Measurements from ENCODE around the gene ZDHHC11B. TPM values are rescaled to one million over a fixed set of nuclear protein-coding genes. Genes with fewer than 3 reads are reported as not detected.
"Not testable (repeated sequence)": the region's sequence is repeated elsewhere in the genome, so short reads cannot be mapped to it uniquely, and the experiment has no call there.

ZDHHC11B gene
- total RNA-seq, 8 experiments from 2014 or later, result 0.24 to 8.6 (median 3.3) TPM; not detected in 1

DNA sequence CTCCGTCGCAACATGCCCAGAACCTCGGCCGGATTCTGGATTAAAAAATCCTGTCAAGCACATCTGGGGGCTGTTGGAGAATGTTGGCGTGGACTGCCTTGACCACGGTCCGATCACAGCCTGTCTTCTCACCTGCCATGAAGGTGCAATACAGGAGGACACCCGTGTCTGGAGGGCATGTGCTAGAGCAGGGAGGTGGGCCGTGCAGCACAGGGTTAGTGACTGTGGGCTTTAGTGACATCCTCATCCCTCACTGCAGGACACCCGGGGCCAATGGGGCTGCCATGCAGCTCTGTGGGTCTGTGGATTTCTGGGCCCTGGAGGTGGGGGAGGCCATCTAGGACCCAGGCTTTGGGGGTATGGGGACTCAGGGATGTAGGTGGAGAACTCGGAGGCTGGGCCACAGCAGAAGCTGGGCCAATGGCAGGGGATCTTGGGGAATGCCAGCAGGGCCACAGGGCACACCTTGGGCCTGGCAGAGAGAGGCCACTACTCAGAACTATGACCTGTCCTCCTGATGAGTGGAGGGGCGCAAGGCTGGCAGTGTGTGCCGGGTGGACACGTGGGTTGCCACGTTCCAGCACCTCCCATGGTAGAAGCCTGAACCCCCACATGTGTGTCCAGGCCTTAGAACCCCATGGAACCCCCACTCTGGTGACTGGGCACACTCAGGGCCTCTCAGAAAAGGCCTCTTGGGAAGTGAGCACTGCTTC, 23.3 kb downstream of the ZDHHC11B start:
- 7 to 100% (median 63%) methylated on average over 1 to 15 of the region's 15 CpGs; no CpG with 5 or more reads in 4 of the 10 experiments for WGBS, 10 experiments
- H3K27ac ChIP-seq, result no peak overlapping the region
- in situ Hi-C loops (cut with MboI; ENCODE audit: low pct_unique_long_range_greater_than_20kb in 2 of 9, low sequenced_read_pairs in 9 of 9, unreplicated experiment in 9 of 9), result no loop called here
- no peak for ATAC-seq (replicated peaks in 6 of 8)
- H3K4me3 ChIP-seq, result no peak overlapping the region
- peaks cover 27 to 31% of the 10 kb centered on the region in 2 donors for H3K4me1 ChIP-seq (replicated peaks in 1 of 2)

DNA sequence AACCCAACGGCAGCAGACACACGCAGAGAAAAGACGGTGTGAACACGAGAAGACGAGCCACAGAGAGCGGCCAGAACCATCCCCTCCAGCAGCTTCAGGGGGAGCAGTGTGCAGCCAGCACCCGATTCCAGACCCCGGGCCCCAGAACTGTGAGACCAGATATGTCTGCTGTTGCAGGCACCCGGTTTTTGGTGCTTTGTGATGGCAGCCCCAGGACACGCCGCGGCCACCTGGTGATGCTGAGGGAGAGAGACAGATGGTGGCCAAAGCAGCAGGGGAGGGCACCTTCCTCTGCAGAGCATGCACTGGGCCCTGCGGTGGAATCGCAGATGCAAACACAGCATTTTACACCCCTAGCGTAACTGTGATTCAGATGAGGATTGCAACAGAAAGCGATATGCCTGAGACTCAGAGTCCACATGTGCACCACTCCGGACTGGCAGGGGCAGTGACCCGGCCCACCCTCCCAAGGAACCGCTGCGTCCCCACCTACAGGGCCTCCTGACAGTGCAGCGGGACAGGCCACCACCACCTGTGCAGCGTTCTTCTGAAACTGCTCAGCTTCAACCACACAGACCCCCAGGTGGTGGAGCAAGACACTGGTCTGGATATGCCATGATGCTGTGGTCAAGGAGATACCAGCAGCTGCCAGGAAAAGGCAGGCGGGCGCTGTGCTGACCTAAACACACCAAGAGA, 24.0 kb downstream of the ZDHHC11B start:
- ATAC-seq (replicated peaks in 6 of 8), result no peak
- WGBS, 10 experiments, result 65 to 100% (median 94%) methylated on average over 1 to 16 of the region's 24 CpGs; no CpG with 5 or more reads in 5 of the 10 experiments

DNA sequence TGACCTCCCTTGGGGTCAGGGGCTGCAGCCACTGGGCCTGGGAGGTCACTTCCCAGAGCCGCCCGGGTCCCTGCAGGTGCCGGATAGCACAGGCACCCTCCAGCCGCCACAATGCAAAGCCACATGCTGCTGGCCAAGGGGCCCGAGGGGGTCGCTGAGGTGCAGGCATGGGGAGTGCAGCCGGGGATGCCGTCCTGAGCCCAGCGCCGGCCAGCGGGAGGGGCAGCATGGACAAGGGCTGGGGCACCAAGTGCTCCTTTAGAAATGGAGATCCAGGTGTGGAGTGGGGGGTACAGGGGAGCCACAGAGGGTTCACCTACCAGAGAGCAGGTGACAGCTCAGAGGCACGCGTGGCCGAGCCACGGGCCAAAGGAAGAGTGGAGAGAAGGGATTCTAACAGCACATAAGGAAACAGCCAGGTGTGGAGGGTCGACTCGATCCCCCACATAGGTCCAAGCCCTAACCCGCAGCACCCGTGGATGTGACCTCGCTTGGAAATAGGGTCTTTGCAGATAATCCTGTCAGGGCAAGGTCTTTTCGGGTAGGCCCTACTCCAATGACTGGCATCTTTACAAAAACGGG, 24.7 kb downstream of the ZDHHC11B start:
- 40 to 100% (median 80%) methylated on average over 1 to 18 of the region's 22 CpGs; no CpG with 5 or more reads in 3 of the 10 experiments for WGBS, 10 experiments

More for the DNA sequence above, 24.0 kb downstream of the ZDHHC11B start:
- no peak overlapping the region for H3K4me3 ChIP-seq
- in situ Hi-C loops (cut with MboI; ENCODE audit: low pct_unique_long_range_greater_than_20kb in 2 of 9, low sequenced_read_pairs in 9 of 9, unreplicated experiment in 9 of 9), result no loop called here
- no peak overlapping the region for H3K27ac ChIP-seq
- H3K4me1 ChIP-seq (replicated peaks in 1 of 2), result peaks cover 27 to 31% of the 10 kb centered on the region in 2 donors

GRCh38 chr5:759111-759751, 25.3 kb downstream of the ZDHHC11B start:
- H3K4me1 ChIP-seq (replicated peaks in 1 of 2), result peaks cover 27 to 31% of the 10 kb centered on the region in 2 donors
- peak in 5 of 8 experiments; percentile 9 to 90 (median 77) for ATAC-seq (replicated peaks in 6 of 8)
- WGBS, 10 experiments, result 0 to 90% (median 37%) methylated on average over 2 to 31 of the region's 33 CpGs; no CpG with 5 or more reads in 3 of the 10 experiments
- no peak overlapping the region for H3K27ac ChIP-seq
- H3K4me3 ChIP-seq, result no peak overlapping the region
- in situ Hi-C loops (cut with MboI; ENCODE audit: low pct_unique_long_range_greater_than_20kb in 2 of 9, low sequenced_read_pairs in 9 of 9, unreplicated experiment in 9 of 9), result no loop called here

More for the DNA sequence above, 24.7 kb downstream of the ZDHHC11B start:
- ATAC-seq (replicated peaks in 6 of 8), result no peak
- Histone ChIP-seq H3K4me1 (replicated peaks in 1 of 2) (peaks cover 27 to 31% of the 10 kb centered on the region in 2 donors), H3K4me3 (no peak overlapping the region), H3K27ac (no peak overlapping the region)
- in situ Hi-C loops (cut with MboI; ENCODE audit: low pct_unique_long_range_greater_than_20kb in 2 of 9, low sequenced_read_pairs in 9 of 9, unreplicated experiment in 9 of 9), result no loop called here

DNA sequence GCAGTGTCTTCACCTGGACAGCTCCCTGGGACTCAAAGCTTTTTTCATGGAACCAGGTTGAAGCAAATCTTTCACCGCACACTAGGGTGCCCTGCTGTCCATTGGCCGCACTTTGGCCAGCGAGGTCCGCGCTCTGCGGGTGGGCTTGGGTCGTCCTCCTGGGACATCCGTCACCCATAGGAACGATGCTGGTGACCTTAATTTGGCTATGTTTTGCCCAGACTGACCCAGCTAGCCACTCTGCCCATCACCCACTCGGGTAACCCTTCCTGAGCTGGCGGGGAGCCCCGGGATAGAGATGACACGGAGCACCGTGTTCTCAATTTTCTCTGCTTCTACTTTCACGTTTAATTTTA, 25.9 kb downstream of the ZDHHC11B start:
- peak overlapping the region in 1 of 2 donors; percentile 44 for H3K27ac ChIP-seq
- H3K4me3 ChIP-seq, result no peak overlapping the region
- no peak for ATAC-seq (replicated peaks in 6 of 8)
- in situ Hi-C loops (cut with MboI; ENCODE audit: low pct_unique_long_range_greater_than_20kb in 2 of 9, low sequenced_read_pairs in 9 of 9, unreplicated experiment in 9 of 9), result no loop called here
- H3K4me1 ChIP-seq (replicated peaks in 1 of 2), result peaks cover 27 to 31% of the 10 kb centered on the region in 2 donors
- 6 to 100% (median 70%) methylated on average over 1 to 15 of the region's 15 CpGs; no CpG with 5 or more reads in 2 of the 10 experiments for whole genome bisulfite sequencing, 10 experiments

DNA sequence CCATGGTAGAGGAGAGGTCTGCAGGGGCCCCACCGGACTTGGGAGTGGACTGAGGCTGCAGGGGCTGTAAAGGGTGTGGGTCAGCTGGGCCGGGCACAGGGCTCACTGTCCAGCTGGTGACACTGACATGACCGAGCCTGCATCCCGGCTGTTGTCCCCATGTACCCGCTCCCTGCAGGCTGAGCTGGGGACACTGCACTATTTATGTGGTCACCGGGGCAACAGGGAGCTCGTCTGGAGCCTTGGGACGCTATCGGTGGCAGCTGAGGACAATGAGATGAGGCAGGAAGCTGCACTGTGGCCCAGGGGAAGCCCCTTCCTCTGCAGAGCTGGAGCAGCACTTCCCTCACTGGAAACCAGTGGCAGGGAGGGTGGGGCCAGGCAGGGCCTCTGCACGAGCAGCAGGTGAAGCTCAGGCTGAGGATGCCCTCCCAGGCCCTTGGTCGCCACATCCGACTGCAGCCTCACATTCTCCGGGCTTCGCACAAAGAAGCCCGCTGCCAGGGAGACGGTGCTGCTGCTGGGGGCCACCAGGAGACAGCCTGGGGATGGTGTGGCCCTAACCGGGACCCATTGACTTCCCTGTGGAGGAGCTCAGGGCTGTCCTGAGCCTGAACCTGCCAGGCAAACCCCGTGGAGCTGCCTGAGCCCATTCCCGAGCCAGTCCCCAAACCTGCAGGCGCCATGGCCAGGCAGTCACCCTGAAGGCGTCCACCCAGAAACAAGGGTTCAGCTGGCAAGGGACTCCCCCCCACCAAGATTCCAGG, 26.4 kb downstream of the ZDHHC11B start:
- H3K27ac ChIP-seq, result peak overlapping the region; percentile 29 to 44
- WGBS, 10 experiments, result 17 to 70% (median 53%) methylated on average over 2 to 12 of the region's 21 CpGs; no CpG with 5 or more reads in 4 of the 10 experiments
- in situ Hi-C loops (cut with MboI; ENCODE audit: low pct_unique_long_range_greater_than_20kb in 2 of 9, low sequenced_read_pairs in 9 of 9, unreplicated experiment in 9 of 9), result no loop called here

DNA sequence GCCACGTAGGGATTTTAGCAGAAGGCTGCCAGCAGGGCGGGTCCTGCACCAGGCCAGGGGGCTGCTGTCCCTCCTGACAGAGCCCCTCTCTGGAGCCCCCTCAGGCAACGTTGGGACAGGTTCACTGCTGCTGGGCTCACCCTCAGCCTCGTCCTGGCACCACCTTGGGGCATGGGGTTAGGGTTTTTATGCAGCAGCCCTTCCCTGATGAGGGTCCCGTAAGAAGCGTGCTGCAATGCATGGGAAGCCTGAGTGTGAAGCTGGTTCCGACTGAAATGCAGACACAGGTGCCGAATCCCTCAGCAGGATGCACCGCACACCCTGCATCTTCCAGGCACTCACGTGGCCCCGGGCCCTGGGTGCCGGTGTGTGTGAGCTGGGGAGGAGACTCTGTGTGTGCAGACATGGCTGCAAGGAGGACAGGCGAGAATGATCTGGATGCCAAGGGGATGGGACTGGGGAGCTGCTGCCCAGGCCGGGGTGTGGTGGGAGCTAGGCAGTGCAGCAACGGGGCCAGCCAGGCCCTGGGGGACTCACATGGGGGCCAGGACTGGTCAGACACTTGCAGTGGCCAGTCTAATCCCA, 27.1 kb downstream of the ZDHHC11B start:
- Histone ChIP-seq H3K4me3 (no peak overlapping the region), H3K27ac (peak overlapping the region in 1 of 2 donors; percentile 44), H3K4me1 (replicated peaks in 1 of 2) (peaks cover 27 to 31% of the 10 kb centered on the region in 2 donors)
- 27 to 71% (median 56%) methylated on average over 2 to 11 of the region's 15 CpGs; no CpG with 5 or more reads in 6 of the 10 experiments for WGBS, 10 experiments
- in situ Hi-C loops (cut with MboI; ENCODE audit: low pct_unique_long_range_greater_than_20kb in 2 of 9, low sequenced_read_pairs in 9 of 9, unreplicated experiment in 9 of 9), result no loop called here
- ATAC-seq (replicated peaks in 6 of 8), result peak in 4 of 8 experiments; percentile 18 to 29 (median 24)

More for the DNA sequence above, 26.4 kb downstream of the ZDHHC11B start:
- peak in 5 of 8 experiments; percentile 84 to 89 (median 88) for ATAC-seq (replicated peaks in 6 of 8)
- Histone ChIP-seq H3K4me1 (replicated peaks in 1 of 2) (peaks cover 27 to 31% of the 10 kb centered on the region in 2 donors), H3K4me3 (no peak overlapping the region)

DNA sequence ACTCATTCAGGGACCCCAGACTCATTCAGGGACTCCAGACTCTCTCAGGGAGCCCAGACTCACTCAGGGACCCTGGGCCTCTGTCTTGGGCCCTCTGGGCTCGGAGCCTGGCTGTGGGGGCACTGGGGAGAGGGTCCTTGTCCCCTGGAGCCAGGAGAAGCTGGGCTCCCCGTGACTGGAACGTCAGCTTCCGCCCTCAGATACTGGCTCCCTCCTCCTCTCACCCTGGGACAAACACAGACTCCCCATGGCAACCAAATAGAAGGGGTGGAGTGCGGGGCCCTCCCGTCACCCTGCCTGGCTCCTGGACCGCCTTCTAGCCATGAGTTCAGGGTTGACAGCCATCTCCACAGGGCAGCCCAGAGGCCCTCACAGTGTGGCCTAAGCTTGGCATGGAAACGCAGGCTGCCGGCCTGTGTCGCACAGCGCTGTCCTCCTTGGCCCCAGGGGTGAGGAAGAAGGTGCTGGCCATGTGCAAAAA, 27.6 kb downstream of the ZDHHC11B start:
- peak overlapping the region in 1 of 2 donors; percentile 72 for H3K27ac ChIP-seq
- peak; percentile 41 to 68 (median 58) for ATAC-seq (replicated peaks in 6 of 8)
- H3K4me3 ChIP-seq, result no peak overlapping the region
- in situ Hi-C loops (cut with MboI; ENCODE audit: low pct_unique_long_range_greater_than_20kb in 2 of 9, low sequenced_read_pairs in 9 of 9, unreplicated experiment in 9 of 9), result no loop called here
- peaks cover 27 to 31% of the 10 kb centered on the region in 2 donors for H3K4me1 ChIP-seq (replicated peaks in 1 of 2)
- WGBS, 10 experiments, result 0 to 43% (median 13%) methylated on average over 1 to 9 of the region's 11 CpGs; no CpG with 5 or more reads in 7 of the 10 experiments

GRCh38 chr5:756171-756570, 28.4 kb downstream of the ZDHHC11B start:
- WGBS, 10 experiments, result 78% methylated on average over 5 of the region's 10 CpGs; no CpG with 5 or more reads in 9 of the 10 experiments
- Histone ChIP-seq H3K4me1 (replicated peaks in 1 of 2) (peaks cover 27 to 31% of the 10 kb centered on the region in 2 donors), H3K27ac (no peak overlapping the region), H3K4me3 (no peak overlapping the region)
- in situ Hi-C loops (cut with MboI; ENCODE audit: low pct_unique_long_range_greater_than_20kb in 2 of 9, low sequenced_read_pairs in 9 of 9, unreplicated experiment in 9 of 9), result no loop called here
- peak in 1 of 8 experiments; percentile 6 for ATAC-seq (replicated peaks in 6 of 8)

DNA sequence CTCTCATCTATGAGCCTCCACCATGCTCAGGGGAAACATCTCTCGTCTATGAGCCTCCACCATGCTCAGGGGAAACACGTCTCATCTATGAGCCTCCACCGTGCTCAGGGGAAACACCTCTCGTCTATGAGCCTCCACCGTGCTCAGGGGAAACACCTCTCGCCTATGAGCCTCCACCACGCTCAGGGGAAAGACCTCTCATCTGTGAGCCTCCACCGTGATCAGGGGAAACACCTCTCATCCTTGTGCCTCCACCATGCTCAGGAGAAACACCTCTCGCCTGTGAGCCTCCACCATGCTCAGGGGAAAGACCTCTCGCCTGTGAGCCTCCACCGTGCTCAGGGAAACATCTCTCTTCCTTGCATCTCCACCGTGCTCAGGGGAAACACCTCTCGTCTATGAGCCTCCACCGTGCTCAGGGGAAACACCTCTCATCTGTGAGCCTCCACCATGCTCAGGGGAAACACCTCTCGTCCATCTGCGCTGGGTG, 30.3 kb downstream of the ZDHHC11B start:
- ATAC-seq (replicated peaks in 6 of 8); H3K4me3 ChIP-seq; H3K27ac ChIP-seq; in situ Hi-C loops (cut with MboI; ENCODE audit: low pct_unique_long_range_greater_than_20kb in 2 of 9, low sequenced_read_pairs in 9 of 9, unreplicated experiment in 9 of 9): not testable (repeated sequence)
- WGBS, 10 experiments, result 30% methylated on average over 2 of the region's 16 CpGs; no CpG with 5 or more reads in 9 of the 10 experiments
- H3K4me1 ChIP-seq (replicated peaks in 1 of 2), result peaks cover 24 to 26% of the 10 kb centered on the region in 2 donors

DNA sequence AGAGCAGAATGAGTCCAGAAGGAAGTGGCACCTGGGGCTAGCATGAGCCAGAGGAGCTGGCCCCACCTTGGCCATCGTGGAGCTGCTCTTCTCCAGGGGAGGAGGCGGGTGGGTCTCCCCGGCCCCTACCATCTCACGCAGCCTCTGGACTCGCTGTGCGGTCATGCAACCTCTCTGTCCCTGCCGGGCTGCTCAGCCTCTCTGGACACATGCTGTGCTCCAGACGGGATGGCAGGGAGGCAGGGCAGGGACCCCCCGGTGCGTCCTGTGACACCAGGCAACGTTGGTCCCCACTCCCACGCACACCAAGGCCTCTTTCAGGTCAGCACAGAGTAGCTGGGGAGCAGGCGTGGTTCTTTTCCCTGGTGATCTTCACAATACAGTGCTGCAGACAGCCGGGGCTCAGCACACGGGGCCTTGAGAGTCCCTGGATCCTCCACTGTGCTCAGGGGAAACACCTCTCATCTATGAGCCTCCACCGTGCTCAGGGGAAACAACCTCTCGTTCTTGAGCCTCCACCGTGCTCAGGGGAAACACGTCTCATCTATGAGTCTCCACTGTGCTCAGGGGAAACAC, 30.9 kb downstream of the ZDHHC11B start:
- in situ Hi-C loops (cut with MboI; ENCODE audit: low pct_unique_long_range_greater_than_20kb in 2 of 9, low sequenced_read_pairs in 9 of 9, unreplicated experiment in 9 of 9); H3K27ac ChIP-seq; H3K4me3 ChIP-seq; ATAC-seq (replicated peaks in 6 of 8): not testable (repeated sequence)
- no CpG with 5 or more reads among the region's 19 CpGs for WGBS, 10 experiments
- H3K4me1 ChIP-seq (replicated peaks in 1 of 2), result peaks cover 19 to 21% of the 10 kb centered on the region in 2 donors
